Ureter (tissue), 1 donor: Measurements from ENCODE around the gene LVRN. TPM values are rescaled to one million over a fixed set of nuclear protein-coding genes. Genes with fewer than 3 reads are reported as not detected.

Experiments used
- DNase-seq: peaks from one replicate; pipeline ENCODE4 v3.0.0-alpha.2; 2020; ENCODE audit warnings: low spot score
- total RNA-seq: library from RNA; stranded (reverse); gene quantifications from one replicate; pipeline ENCODE4 v1.2.4, GENCODE V29; 2023
- donor health status: DM: yes; HTN: yes; CAD: no.

The LVRN gene
- total RNA-seq, 1 donor from 2014 or later = 0.49 TPM

DNA sequence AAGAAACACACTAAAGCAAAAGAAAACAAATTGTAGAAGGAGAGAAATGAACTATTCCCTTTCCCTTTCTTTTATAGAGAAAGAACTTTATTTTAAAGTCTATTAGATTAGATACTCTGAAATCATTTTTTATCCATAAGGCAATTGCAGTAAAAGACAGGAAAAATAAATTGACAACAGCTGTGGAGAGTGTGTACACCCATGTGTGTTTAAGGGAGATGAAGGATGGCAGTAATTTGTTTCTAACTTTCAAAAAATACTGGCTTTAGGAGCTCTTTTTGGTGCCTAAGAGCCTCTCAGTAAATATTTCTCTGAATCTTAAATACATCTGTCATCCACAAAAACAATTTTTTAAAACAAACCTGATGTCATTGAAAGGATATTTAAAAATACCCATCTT, 51.7 kb downstream of the LVRN start:
- no peak for DNase-seq

DNA sequence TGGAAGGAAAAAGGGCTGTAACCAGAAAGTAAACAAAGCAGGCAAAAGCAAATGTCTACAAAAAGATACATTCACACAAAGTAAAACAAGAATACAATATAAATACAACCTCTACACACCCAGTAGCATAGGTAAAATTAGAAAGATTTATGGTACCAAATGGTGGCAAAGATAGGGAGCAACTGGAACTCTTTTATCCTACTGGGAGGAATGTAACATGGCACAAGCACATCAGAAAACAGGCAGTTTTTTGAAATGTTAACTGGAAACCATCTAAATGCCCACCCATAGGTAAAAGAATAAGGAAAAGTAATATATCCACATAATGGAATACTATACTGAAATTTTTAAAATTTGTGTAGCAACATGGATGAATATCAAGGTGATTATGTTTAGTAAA, 61.3 kb downstream of the LVRN start:
- DNase-seq = no peak

DNA sequence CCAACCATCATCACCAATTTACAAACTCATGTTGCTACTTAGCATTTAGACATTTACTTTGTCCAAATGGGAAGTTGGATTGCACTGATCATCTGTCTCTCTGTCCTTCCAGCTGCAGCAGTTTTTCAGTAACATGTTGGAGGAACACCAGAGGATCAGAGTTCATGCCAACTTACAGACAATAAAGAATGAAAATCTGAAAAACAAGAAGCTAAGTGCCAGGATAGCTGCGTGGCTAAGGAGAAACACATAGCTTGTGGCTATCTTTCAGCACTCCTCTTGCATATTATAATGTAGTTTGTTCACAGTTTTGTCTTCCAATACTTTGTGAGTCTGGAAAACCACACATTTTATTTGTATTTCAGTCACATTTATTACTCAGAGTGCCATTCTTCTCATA, 63.6 kb downstream of the LVRN start:
- no peak for DNase-seq

DNA sequence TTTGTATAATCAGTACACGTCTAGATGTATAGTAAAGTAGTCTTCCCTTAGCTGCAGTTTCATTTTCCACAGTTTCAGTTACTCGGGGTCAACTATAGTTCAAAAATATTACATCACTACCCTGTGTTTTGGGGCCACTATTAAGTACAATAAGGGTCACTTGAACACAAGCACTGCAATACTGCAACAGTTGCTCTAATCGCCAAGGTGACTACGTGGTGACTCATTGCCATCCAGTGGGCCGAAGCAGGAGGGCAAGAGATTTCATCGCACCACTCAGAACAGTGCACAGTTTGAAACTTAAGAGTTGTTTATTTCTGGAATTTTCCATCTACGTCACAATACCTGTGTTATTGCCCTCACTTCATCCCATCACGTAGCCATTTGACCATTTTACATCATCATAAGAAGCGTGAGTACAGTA, 69.8 kb downstream of the LVRN start, which contains the start of gene ARL14EPL:
Gene ARL14EPL (plus strand): TSS at position 379 of the 424 bp plus-strand sequence. CDS start 18,994 bp downstream, outside the sequence.
- DNase-seq = no peak

GRCh38 chr5:116032991-116033390, 70.7 kb downstream of the LVRN start:
- DNase-seq = no peak

DNA sequence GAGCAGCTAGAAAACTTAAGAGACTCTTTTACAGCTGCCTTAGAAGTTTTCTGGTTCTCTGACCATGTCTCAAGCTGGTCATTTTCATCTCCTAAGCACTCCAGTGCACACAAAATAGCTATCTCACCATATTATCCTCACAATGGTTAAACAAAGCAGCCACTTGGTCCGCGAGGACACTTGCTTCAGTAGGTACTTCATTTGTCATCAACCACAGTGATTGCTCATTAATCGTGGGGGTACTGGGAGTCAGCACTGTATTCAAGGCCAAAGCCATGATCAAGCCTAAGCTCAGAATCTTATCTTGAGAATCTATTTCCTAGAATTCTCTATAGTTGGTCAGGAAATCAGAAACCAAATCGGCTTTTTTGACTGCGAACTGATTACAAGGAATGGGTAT, 72.8 kb downstream of the LVRN start:
- no peak for DNase-seq

GRCh38 chr5:116037236-116037822, 75.1 kb downstream of the LVRN start:
- DNase-seq = no peak

DNA sequence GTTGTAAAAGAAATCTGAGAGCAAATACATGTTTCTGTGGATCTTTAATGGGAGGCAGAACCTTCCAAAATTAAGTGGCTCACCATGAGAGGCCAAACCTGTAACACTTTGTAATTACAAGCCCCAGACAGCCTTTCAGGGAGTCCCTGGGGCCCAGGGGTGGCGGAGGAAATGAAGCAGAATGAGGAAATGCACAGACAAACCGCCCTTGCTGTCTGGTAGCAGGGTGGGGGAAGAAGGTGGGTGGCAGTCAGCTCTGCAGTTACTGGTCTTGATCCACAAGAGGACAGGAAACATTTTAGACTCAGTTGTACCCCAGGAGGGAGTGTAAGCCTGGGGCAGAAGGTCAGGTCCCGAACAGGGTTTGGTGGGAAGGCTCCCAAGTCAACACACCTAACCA, 76.5 kb downstream of the LVRN start:
- no peak for DNase-seq

GRCh38 chr5:116042375-116042774, 80.1 kb downstream of the LVRN start:
- no peak for DNase-seq

DNA sequence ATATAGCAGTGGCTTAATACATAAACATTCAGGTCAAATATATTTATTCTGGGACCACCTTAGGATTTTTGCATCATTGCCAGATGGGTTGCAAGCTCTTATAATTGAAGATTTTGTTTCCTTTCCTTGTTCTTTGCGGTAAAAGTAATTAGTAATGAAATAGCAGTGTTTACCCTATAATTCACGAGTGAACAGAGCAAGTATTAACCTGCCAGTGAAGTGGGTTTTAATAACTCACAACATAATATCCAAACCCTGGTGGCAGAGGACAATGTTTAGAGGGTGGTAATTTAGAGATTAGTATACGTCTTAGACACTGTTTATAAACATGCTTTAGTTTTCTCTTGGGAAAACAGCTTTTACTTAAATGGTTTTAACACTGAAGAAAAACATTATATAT, 81.8 kb downstream of the LVRN start:
- DNase-seq = no peak

DNA sequence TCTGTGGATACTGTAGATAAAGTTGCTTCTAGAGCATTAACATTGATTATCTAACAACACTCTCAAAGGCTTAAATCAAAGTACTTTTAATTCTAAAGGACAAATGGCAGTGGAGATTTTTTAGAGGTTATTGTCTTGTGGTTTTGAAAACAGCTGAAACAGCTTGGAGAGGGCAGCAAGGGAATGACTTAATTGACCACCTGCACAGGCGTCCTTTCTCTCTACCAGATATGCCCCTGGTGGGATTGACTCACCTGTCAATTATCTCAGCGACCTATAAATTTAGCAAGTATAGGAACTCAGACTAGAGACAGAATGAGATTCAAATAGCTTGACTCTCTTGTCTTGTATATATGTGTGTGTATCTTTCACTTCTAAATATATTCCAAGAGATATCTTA, 83.5 kb downstream of the LVRN start:
- DNase-seq = no peak

- no peak for DNase-seq
Observed at GRCh38 chr5:116046261-116046660, 84.0 kb downstream of the LVRN start.

- no peak for DNase-seq
Observed at GRCh38 chr5:116046823-116047222, 84.5 kb downstream of the LVRN start.

DNA sequence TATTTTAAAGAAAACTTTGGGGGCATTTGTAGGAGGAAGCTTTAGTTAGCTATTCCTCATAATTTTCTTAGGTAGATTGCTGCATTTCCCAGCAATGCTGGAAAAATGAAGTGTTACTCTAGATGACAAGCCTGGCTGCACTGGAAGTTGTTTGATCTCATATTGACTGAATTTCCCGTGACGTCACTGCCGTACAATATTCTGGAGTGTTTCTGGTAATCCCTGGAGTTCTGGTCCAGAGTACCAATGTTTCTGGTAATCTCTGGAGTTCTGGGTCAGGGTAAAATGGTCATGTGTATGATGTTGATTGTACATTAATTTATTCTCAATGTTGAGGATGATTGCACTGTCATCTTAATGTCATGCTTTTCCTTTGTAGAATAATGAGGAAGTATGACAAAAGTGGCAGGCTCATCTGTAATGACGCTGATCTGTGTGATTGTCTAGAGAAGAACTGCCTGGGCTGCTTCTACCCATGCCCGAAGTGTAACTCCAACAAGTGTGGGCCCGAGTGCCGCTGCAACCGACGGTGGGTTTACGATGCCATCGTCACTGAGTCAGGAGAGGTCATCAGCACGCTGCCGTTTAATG, 96.2 kb downstream of the LVRN start:
- no peak for DNase-seq

GRCh38 chr5:116062352-116062751, 100.1 kb downstream of the LVRN start:
- no peak for DNase-seq

DNA sequence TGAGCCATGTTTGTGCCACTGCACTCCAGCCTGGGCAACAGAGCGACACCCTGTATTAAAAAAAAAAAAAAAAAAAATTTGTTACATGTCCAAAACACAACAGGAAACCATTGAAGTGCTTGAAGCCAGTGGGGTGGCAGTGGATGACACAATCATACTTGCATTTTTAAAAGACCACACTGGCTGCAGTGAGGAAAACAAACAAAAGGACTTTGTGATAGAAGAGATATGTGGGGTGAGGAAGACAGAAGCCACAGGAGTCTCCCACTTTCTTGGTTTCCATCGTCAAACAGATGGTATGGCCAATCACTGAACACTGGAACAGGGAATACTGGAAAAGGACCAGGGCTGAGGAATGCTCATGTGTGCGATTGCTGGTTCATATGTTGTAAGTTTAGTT, 101.7 kb downstream of the LVRN start:
- DNase-seq = no peak

DNA sequence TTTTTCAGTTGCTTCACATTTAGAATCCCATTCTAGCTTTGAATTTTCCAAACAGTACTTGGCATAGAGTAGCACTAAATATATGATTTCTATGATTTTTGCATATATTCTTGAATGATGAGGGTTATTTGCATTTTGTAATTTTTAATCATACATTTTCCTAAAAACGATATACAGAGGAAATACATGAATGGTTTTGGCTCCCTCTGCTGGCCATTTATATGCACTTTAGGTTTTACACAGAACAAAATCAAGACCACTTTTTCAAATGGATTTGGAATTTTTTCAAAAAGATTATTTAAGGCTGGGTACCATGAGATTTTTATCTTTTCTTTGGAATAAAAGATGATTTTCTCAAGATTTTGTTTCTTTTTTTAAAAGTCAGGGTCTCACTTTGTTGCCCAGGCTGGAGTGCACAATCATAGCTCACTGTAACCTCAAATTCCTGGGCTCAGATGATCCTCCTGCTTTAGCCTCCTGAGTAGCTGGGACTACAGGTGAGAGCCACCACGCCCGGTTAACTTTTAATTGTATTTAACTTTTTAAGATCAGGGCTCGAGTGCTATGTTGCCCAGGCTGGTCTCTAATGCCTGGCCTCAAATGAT, 105.9 kb downstream of the LVRN start:
- no peak for DNase-seq

- DNase-seq = no peak
Observed at GRCh38 chr5:116071211-116071610, 108.9 kb downstream of the LVRN start.

DNA sequence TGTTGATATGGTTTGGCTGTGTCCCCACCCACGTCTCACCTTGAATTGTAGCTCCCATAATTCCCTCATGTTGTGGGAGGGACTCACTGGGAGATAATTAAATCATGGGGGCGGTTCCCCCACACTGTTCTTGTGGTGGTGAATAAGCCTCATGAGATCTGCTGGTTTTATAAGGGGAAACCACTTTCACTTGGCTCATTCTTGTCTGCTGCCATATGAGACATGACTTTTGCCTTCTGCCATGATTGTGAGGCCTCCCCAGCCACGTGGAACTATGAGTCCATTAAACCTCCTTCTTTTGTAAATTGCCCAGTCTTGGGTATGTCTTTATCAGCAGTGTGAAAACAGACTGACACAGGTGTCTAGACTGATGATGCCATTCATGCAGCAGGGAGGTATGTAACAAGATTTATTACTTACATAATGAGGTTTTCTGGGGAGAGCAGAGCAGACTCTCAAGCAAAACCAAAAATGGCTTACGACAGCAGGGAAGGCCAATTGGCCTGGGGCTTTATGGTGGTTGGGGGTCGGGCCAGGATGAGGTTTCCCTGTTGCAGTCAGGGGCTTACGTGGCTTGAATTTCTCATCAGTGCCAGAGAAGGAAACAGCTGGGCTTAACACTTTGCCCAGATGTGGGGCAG, 113.0 kb downstream of the LVRN start:
- DNase-seq = no peak

DNA sequence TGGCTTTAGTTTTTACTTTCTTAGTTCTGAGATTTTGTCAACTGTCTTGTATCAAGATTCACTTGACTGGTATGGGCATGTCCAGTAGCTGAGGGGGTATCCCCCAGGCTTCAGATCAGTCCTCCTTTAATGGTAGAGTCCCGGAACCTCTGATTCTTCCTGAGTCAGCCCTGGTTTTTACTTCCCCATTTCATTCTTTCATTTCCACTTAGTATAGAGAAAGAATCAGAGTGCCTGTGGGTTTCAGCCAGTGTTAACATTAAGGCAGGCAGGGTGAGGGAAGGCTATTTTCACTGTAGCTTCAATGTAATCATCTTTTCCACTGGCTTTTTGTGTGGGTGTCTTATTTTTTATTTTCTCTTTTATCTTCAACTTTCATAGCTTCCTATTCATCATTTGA, 114.2 kb downstream of the LVRN start:
- no peak for DNase-seq
